Peyer's patch (tissue), 4 donors: Measurements from ENCODE around the gene MRAP.
"Not testable (repeated sequence)": the region's sequence is repeated elsewhere in the genome, so short reads cannot be mapped to it uniquely, and the experiment has no call there.

Experiments used
- CTCF ChIP-seq, 6 experiments: fragments of 450-650 bp in 4 of 6; fragments of 200-600 bp in 2 of 6; sonication (generic) in 1 of 6; IDR thresholded peaks; one replicate each; pipeline ENCODE4 v1.5.1; 2017 to 2019; ENCODE audit warnings: antibody characterized with exemption in 6 of 6, mild to moderate bottlenecking in 3 of 6, moderate library complexity in 1 of 6
- POLR2A ChIP-seq, 2 donors: fragments of 450-650 bp; IDR thresholded peaks; one replicate each; pipeline ENCODE4 v1.5.1; 2017; ENCODE audit warnings: antibody characterized with exemption in 2 of 2, mild to moderate bottlenecking in 2 of 2, moderate library complexity in 2 of 2

GRCh38 chr21:32258786-32259048 is 39.9 kb upstream of the MRAP start:
- TF ChIP-seq CTCF, POLR2A (IDR thresholded peaks at IDR 0.05): not testable (repeated sequence)
